ENCODE results near the gene PAX6. TPM values are rescaled to one million over a fixed set of nuclear protein-coding genes. Genes with fewer than 3 reads are reported as not detected.

The PAX6 gene
- total RNA-seq, 1 donor from 2014 or later, result 2.7 TPM

GRCh38 chr11:31805629-31806185, 5.4 kb downstream of the PAX6 start:
- no peak overlapping the region for H3K27ac Mint-ChIP-seq (ENCODE audit: unreplicated experiment)
- peaks cover 42% of the 10 kb centered on the region for H3K4me1 Mint-ChIP-seq (ENCODE audit: unreplicated experiment)
- no peak for TF ChIP-seq CTCF (IDR thresholded peaks at IDR 0.05; ENCODE audit: unreplicated experiment)
- H3K4me3 Mint-ChIP-seq (ENCODE audit: unreplicated experiment), result no peak overlapping the region
- H3K36me3 Mint-ChIP-seq (ENCODE audit: low read depth, unreplicated experiment), result peaks cover 10% of the 10 kb centered on the region
- DNase-seq (ENCODE audit: low spot score), result no peak
- peaks cover 53% of the 10 kb centered on the region for H3K27me3 Mint-ChIP-seq (ENCODE audit: unreplicated experiment)
- no peaks in the 10 kb centered on the region for H3K9me3 Mint-ChIP-seq (ENCODE audit: unreplicated experiment)

DNA sequence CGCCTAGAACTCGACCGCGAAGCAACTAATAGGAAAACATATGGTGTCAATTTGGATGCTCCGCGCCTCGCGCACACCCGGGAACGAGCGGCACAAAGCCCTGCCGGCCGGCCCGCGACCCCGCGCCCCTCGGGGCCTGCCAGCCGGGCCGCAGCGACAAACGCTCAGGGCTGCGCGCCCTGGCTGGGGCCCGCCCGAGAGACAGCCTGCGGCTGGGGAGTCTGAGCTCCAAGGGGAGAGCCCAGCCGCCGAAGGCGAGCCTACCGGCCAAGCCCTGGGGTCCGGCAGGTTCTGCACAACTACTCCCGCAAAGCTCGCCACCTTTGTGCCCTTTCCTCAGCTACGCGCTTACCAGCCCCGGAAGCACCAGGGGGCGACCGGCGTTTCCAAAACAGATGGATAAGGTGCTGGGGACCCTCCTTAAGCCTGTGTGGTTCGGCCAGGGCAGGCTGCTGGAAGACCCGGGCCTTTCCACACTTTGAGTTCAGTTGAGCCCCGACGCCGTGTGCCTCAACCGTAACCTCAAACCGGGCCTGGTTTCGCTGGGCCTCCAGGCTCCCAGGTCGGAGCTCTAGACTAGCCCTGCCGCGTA, 6.0 kb downstream of the PAX6 start:
- Mint-ChIP-seq H3K4me3 (ENCODE audit: unreplicated experiment) (peak overlapping the region; percentile 63), H3K27ac (ENCODE audit: unreplicated experiment) (no peak overlapping the region), H3K4me1 (ENCODE audit: unreplicated experiment) (peaks cover 45% of the 10 kb centered on the region), H3K36me3 (ENCODE audit: low read depth, unreplicated experiment) (peaks cover 9% of the 10 kb centered on the region), H3K9me3 (ENCODE audit: unreplicated experiment) (no peaks in the 10 kb centered on the region), H3K27me3 (ENCODE audit: unreplicated experiment) (peaks cover 58% of the 10 kb centered on the region)
- TF ChIP-seq CTCF (IDR thresholded peaks at IDR 0.05; ENCODE audit: unreplicated experiment), result no peak
- DNase-seq (ENCODE audit: low spot score), result no peak

DNA sequence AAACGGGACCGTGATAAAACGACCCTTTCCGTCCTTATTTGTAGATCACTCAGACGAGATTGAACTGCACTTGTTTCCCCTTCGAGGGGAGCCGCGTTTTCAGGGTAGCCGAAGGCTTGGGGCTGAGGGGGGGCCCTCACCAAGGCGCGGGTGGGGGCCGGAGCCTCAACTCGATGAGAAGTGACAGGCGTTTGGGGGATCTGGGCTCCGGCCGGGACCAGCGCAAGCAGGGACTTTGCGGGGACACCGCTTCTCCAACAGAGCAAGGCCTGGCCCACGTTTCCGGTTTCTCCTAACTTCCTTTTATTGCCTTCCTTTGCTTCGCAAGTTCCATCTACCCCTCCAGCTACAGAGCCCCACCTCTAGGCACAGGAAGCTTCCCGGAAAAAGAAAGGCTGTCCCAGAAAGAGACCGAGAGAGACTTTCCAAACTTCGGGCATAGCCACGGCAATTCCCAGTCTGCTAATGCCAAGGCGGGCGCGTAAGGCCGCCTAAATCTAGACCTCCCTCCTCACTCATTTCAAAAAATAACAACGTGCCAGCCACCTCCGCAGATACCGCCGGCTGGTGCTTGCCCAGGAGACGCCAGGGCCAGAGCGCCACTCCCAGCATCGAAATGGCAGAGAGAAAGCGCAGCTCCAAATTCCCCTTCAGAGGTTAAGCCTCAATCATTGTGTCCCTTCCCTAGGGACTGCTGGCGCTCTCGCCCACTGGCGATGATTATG, 6.6 kb downstream of the PAX6 start:
- Mint-ChIP-seq H3K4me1 (ENCODE audit: unreplicated experiment) (peaks cover 46% of the 10 kb centered on the region), H3K4me3 (ENCODE audit: unreplicated experiment) (peak overlapping the region; percentile 63), H3K36me3 (ENCODE audit: low read depth, unreplicated experiment) (peaks cover 6% of the 10 kb centered on the region), H3K9me3 (ENCODE audit: unreplicated experiment) (no peaks in the 10 kb centered on the region), H3K27ac (ENCODE audit: unreplicated experiment) (peak overlapping the region; percentile 22), H3K27me3 (ENCODE audit: unreplicated experiment) (peaks cover 60% of the 10 kb centered on the region)
- no peak for DNase-seq (ENCODE audit: low spot score)
- no peak for TF ChIP-seq CTCF (IDR thresholded peaks at IDR 0.05; ENCODE audit: unreplicated experiment)

- peaks cover 41% of the 10 kb centered on the region for H3K4me1 Mint-ChIP-seq (ENCODE audit: unreplicated experiment)
- H3K9me3 Mint-ChIP-seq (ENCODE audit: unreplicated experiment), result no peaks in the 10 kb centered on the region
- H3K27ac Mint-ChIP-seq (ENCODE audit: unreplicated experiment), result peak overlapping the region; percentile 53
- no peak for TF ChIP-seq CTCF (IDR thresholded peaks at IDR 0.05; ENCODE audit: unreplicated experiment)
- H3K27me3 Mint-ChIP-seq (ENCODE audit: unreplicated experiment), result peaks cover 58% of the 10 kb centered on the region
- no peaks in the 10 kb centered on the region for H3K36me3 Mint-ChIP-seq (ENCODE audit: low read depth, unreplicated experiment)
- peak overlapping the region; percentile 23 for H3K4me3 Mint-ChIP-seq (ENCODE audit: unreplicated experiment)
- DNase-seq (ENCODE audit: low spot score), result no peak
Observed at GRCh38 chr11:31803813-31804311, 7.3 kb downstream of the PAX6 start.

Data from endothelial cell (in vitro differentiated cells).